CD14-positive monocyte (primary cell): ENCODE measurements around the gene SCAPER. TPM values are rescaled to one million over a fixed set of nuclear protein-coding genes. Genes with fewer than 3 reads are reported as not detected.

Source experiments
- DNase-seq, 3 donors: peaks; one replicate each; pipeline ENCODE4 v3.0.0-alpha.2; 2011 to 2022
- H2AFZ ChIP-seq: 2 replicates; pipeline ENCODE4 v1.6.0; 2012; ENCODE audit warnings: mild to moderate bottlenecking, low read depth, low read length, inconsistent platforms; ENCODE audit not compliant: insufficient read depth, poor library complexity, severe bottlenecking
- H3K27ac ChIP-seq, 2 donors: 1 replicate in 1 of 2; 2 replicates in 1 of 2; pipeline ENCODE4 v1.5.1; 2012 to 2013; ENCODE audit warnings: low read length in 2 of 2, control low read depth in 1 of 2, inconsistent platforms in 1 of 2, low read depth in 1 of 2, mild to moderate bottlenecking in 1 of 2
- H3K27me3 ChIP-seq, 2 donors: one replicate each; pipeline versions ENCODE4 v1.6.0 to v1.6.1; 2011 to 2013; ENCODE audit warnings: low read length in 2 of 2; ENCODE audit not compliant: control insufficient read depth in 2 of 2, insufficient read depth in 2 of 2
- H3K36me3 ChIP-seq, 2 donors: replicated peaks in 1 of 2; 1 replicate in 1 of 2; 2 replicates in 1 of 2; pipeline versions ENCODE4 v1.5.1 to v1.6.1; 2012 to 2013; ENCODE audit warnings: low read length in 2 of 2, control low read depth in 1 of 2, inconsistent platforms in 1 of 2, mild to moderate bottlenecking in 1 of 2; ENCODE audit not compliant: insufficient read depth in 2 of 2, control insufficient read depth in 1 of 2
- H3K4me1 ChIP-seq, 2 donors: 1 replicate in 1 of 2; 2 replicates in 1 of 2; pipeline versions ENCODE4 v1.5.1 to v1.6.1; 2012 to 2013; ENCODE audit warnings: low read length in 2 of 2, control low read depth in 1 of 2, inconsistent platforms in 1 of 2, mild to moderate bottlenecking in 1 of 2, moderate library complexity in 1 of 2; ENCODE audit not compliant: insufficient read depth in 2 of 2, control insufficient read depth in 1 of 2
- H3K4me2 ChIP-seq: replicated peaks from 2 replicates; pipeline ENCODE3; 2012; ENCODE audit warnings: low read length, moderate library complexity, mild to moderate bottlenecking; ENCODE audit not compliant: poor library complexity, severe bottlenecking; ENCODE audit errors: extremely low read depth
- H3K4me3 ChIP-seq, 3 experiments: fragments of 200-600 bp in 1 of 3; sonication (generic) in 1 of 3; replicated peaks in 1 of 3; 1 replicate in 2 of 3; 2 replicates in 1 of 3; pipeline ENCODE4 v1.5.1; 2011 to 2013; ENCODE audit warnings: low read length in 3 of 3, mild to moderate bottlenecking in 3 of 3, control low read depth in 2 of 3, low read depth in 2 of 3, inconsistent platforms in 1 of 3, moderate library complexity in 1 of 3
- H3K79me2 ChIP-seq: 2 replicates; pipeline ENCODE4 v1.6.0; 2012; ENCODE audit warnings: mild to moderate bottlenecking, control low read depth, inconsistent platforms, low read length, moderate library complexity; ENCODE audit not compliant: insufficient read depth
- H3K9ac ChIP-seq: 2 replicates; pipeline ENCODE4 v1.6.0; 2017; ENCODE audit warnings: low read length, mild to moderate bottlenecking; ENCODE audit not compliant: insufficient read depth, poor library complexity, severe bottlenecking
- H3K9me3 ChIP-seq, 2 donors: replicated peaks in 1 of 2; 1 replicate in 1 of 2; 2 replicates in 1 of 2; pipeline versions ENCODE4 v1.5.1 to v1.6.1; 2012 to 2013; ENCODE audit warnings: low read length in 2 of 2, control low read depth in 1 of 2; ENCODE audit not compliant: control insufficient read depth in 1 of 2, insufficient read depth in 1 of 2
- H4K20me1 ChIP-seq: 2 replicates; pipeline ENCODE4 v1.6.0; 2012; ENCODE audit warnings: mild to moderate bottlenecking, low read length, control low read depth, moderate library complexity; ENCODE audit not compliant: insufficient read depth
- H3K27ac Mint-ChIP-seq, 7 donors: one replicate each; pipeline ENCODE4 v1.8.0; 2020; ENCODE audit warnings: mild to moderate bottlenecking in 7 of 7, mixed read lengths in 7 of 7, moderate library complexity in 6 of 7, inconsistent platforms in 2 of 7
- H3K27me3 Mint-ChIP-seq, 3 donors: one replicate each; pipeline ENCODE4 v1.8.0; 2021 to 2022; ENCODE audit warnings: low read depth in 3 of 3, mild to moderate bottlenecking in 3 of 3, mixed read lengths in 3 of 3, moderate library complexity in 3 of 3, inconsistent platforms in 1 of 3
- H3K36me3 Mint-ChIP-seq, 2 donors: one replicate each; pipeline ENCODE4 v1.8.0; 2020; ENCODE audit warnings: mixed read lengths in 2 of 2, inconsistent platforms in 1 of 2, mild to moderate bottlenecking in 1 of 2
- H3K4me1 Mint-ChIP-seq: one replicate; pipeline ENCODE4 v1.8.0; 2020; ENCODE audit warnings: mild to moderate bottlenecking, mixed read lengths
- H3K4me3 Mint-ChIP-seq, 2 donors: one replicate each; pipeline ENCODE4 v1.8.0; 2020; ENCODE audit warnings: mild to moderate bottlenecking in 2 of 2, mixed read lengths in 2 of 2, moderate library complexity in 1 of 2
- H3K9me3 Mint-ChIP-seq, 7 donors: one replicate each; pipeline ENCODE4 v1.8.0; 2020 to 2022; ENCODE audit warnings: mixed read lengths in 7 of 7, mild to moderate bottlenecking in 6 of 7, moderate library complexity in 6 of 7, inconsistent platforms in 2 of 7
- CTCF ChIP-seq: fragments of 200-600 bp; IDR thresholded peaks from one replicate; pipeline ENCODE4 v1.8.0; 2022; ENCODE audit warnings: antibody characterized with exemption, mild to moderate bottlenecking
- WGBS: methylation state at CpG from one replicate; pipeline ENCODE4 v1.1.5; 2013; ENCODE audit warnings: missing lambda C conversion rate; ENCODE audit not compliant: insufficient coverage; 5-methylcytosine and 5-hydroxymethylcytosine counted together
- intact Hi-C, 2 donors: fragments of 100-400 bp; cut with micrococcal nuclease; formaldehyde crosslinking; loops; one replicate each; pipeline versions ENCODE4 v1.15.0 to v1.15.1; 2023
- polyA plus RNA-seq, 3 donors: library from polyadenylated mRNA; depleted of rRNA in 1 of 3; unstranded in 2 of 3; stranded (reverse) in 1 of 3; fragments of 300-500 nt in 2 of 3; fragments of >200 nt in 1 of 3; fragmentation: Illumina TruSeq in 2 of 3; gene quantifications; 1 replicate in 2 of 3; 2 replicates in 1 of 3; pipeline ENCODE4 v1.2.3, GENCODE V29; 2012 to 2021

Gene SCAPER
- polyA plus RNA-seq, 3 donors = 2.5 to 5.4 (median 4.2) TPM

DNA sequence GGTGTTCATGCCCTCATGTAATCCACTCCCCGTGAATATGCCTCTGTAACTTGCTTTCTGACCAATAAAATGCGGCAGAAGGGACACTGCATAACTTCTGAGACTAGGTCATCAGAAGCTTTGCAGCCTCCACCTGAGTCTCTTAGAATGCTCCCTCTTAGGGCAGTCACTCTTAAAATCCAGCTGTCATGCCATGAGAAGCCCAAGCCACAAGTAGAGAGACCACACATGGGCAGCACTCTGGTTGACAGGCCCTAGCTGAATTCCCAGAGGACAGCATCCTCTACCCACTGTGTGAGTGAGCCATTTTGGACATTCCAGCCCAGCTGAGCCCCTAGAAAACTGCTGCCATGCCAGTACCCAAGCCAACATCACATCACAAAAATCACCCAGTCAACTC is 41.4 kb downstream of the SCAPER start:
- Histone ChIP-seq H3K79me2 (no peaks in the 10 kb centered on the region), H3K4me2 (no peak overlapping the region), H2AFZ (no peak overlapping the region), H3K9ac (no peak overlapping the region), H3K9me3 (no peaks in the 10 kb centered on the region), H3K36me3 (peaks cover 0 to 1% of the 10 kb centered on the region in 2 donors), H3K27ac (no peak overlapping the region), H3K27me3 (no peaks in the 10 kb centered on the region), H3K4me3 (no peak overlapping the region), H4K20me1 (no peaks in the 10 kb centered on the region), H3K4me1 (no peaks in the 10 kb centered on the region)
- Mint-ChIP-seq H3K27me3 (no peaks in the 10 kb centered on the region), H3K36me3 (peaks cover 2 to 7% of the 10 kb centered on the region in 2 donors), H3K4me1 (no peaks in the 10 kb centered on the region), H3K27ac (peak overlapping the region in 1 of 7 donors; percentile 67), H3K9me3 (no peaks in the 10 kb centered on the region), H3K4me3 (no peak overlapping the region)
- WGBS = 94% methylated on average over 2 of the region's 2 CpGs
- intact Hi-C loops = no loop called here
- TF ChIP-seq CTCF = no peak
- DNase-seq = no peak

DNA sequence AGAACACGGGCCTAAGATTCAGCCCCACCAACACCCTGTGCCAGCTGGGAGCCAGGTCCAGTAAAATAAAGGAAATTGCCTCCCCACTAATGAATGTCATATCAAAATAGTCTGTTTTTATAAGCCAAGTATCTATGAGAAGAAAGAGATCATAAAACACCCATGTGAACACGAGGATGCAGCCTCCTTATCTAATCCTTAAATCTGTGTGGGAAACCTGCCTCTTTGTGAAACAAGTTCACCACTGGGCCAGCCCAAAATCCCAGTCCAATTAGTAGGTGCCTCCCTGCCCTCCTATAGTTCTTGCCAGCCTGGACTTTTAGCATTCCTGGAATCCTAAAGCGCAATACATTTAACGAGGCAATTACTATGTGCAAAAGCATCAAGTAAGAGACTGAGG is 42.0 kb downstream of the SCAPER start:
- H3K27me3 Mint-ChIP-seq = no peaks in the 10 kb centered on the region
- intact Hi-C loops = no loop called here
- H3K9me3 ChIP-seq = no peaks in the 10 kb centered on the region

More for the DNA sequence above, 42.0 kb downstream of the SCAPER start:
- no peaks in the 10 kb centered on the region for H3K4me1 Mint-ChIP-seq
- H2AFZ ChIP-seq = no peak overlapping the region
- DNase-seq = no peak
- no peak overlapping the region for H3K4me2 ChIP-seq
- no peaks in the 10 kb centered on the region for H3K79me2 ChIP-seq
- H4K20me1 ChIP-seq = no peaks in the 10 kb centered on the region
- H3K4me3 ChIP-seq = no peak overlapping the region
- H3K9ac ChIP-seq = no peak overlapping the region
- no peak overlapping the region for H3K27ac ChIP-seq
- H3K27me3 ChIP-seq = no peaks in the 10 kb centered on the region
- no peak for TF ChIP-seq CTCF
- H3K36me3 Mint-ChIP-seq = peaks cover 2 to 10% of the 10 kb centered on the region in 2 donors
- WGBS = 83% methylated on average over 2 of the region's 4 CpGs
- no peak overlapping the region for H3K4me3 Mint-ChIP-seq
- no peaks in the 10 kb centered on the region for H3K9me3 Mint-ChIP-seq
- peaks cover 0 to 4% of the 10 kb centered on the region in 2 donors for H3K36me3 ChIP-seq
- H3K4me1 ChIP-seq = no peaks in the 10 kb centered on the region
- H3K27ac Mint-ChIP-seq = peak overlapping the region in 1 of 7 donors; percentile 30
